SJCRH30 (cell line): ENCODE measurements around the gene DISP3. TPM values are rescaled to one million over a fixed set of nuclear protein-coding genes. Genes with fewer than 3 reads are reported as not detected.

Experiments used
- DNase-seq, 2 experiments: peaks; one replicate each; pipeline ENCODE4 v3.0.0-alpha.2; 2015 to 2020
- H3K27ac ChIP-seq: fragments of 250-450 bp; sonication (Bioruptor Pico); 2 replicates; pipeline ENCODE4 v1.5.1; 2020; ENCODE audit warnings: mild to moderate bottlenecking, moderate library complexity
- H3K27me3 ChIP-seq: fragments of 250-450 bp; sonication (Bioruptor Pico); 2 replicates; pipeline ENCODE4 v1.5.1; 2020; ENCODE audit warnings: mild to moderate bottlenecking, moderate library complexity
- H3K36me3 ChIP-seq: fragments of 250-450 bp; sonication (Bioruptor Pico); 2 replicates; pipeline ENCODE4 v1.5.1; 2020; ENCODE audit warnings: mild to moderate bottlenecking, moderate library complexity
- H3K4me1 ChIP-seq: fragments of 250-450 bp; sonication (Bioruptor Pico); 2 replicates; pipeline ENCODE4 v1.5.1; 2020; ENCODE audit warnings: mild to moderate bottlenecking, moderate library complexity
- H3K4me3 ChIP-seq: fragments of 250-450 bp; sonication (Bioruptor Pico); 2 replicates; pipeline ENCODE4 v1.5.1; 2020; ENCODE audit warnings: mild to moderate bottlenecking, moderate library complexity
- H3K9me3 ChIP-seq: fragments of 250-450 bp; sonication (Bioruptor Pico); replicated peaks from 2 replicates; pipeline ENCODE4 v1.5.1; 2020; ENCODE audit warnings: mild to moderate bottlenecking, moderate library complexity
- total RNA-seq: library from RNA; depleted of rRNA; stranded (reverse); fragments of >200 nt; shearing (Covaris generic); gene quantifications from 2 replicates; pipeline ENCODE4 v1.2.3, GENCODE V29; 2014

Gene DISP3
- total RNA-seq, 1 experiment from 2014 or later: 2.1 TPM

DNA sequence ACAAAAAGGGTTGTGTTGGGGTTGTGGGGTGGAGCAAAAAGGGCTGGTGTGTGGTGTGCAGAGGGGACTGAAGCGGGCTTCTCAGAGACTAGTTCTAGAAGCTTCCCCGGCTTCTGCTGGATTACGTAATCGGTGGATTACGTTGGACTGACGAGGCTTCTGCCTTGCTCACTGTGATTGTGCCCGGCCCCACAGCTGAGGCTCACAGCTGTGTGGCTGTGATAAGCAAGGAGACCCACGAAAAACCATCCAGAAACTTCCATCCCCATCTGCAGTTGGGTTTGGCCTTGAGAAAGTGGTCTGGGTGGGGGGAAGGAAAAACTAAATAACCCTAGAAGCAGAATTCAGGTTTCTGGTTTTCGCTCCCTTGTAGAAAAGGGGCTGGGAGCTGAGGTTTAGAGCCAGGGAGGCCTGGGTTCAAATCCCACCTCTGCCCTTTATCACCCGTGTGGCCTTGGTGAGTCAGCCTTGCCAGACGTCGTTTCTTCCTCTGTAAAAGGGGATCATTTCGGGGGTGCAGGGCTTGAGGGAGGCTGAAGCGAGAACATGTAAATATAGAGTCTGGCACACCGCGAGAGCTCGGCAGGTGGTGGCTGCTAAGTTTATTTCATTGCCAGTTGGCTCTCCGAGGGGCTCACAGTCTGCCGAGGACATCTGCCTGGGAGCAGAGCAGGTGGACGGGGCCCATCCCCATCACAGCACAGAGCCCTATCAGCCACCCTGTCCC is 30.4 kb upstream of the DISP3 start:
- DNase-seq: no peak
- Histone ChIP-seq H3K27ac (no peak overlapping the region), H3K4me3 (no peak overlapping the region), H3K27me3 (peaks cover 26% of the 10 kb centered on the region), H3K4me1 (no peaks in the 10 kb centered on the region), H3K9me3 (no peaks in the 10 kb centered on the region), H3K36me3 (no peaks in the 10 kb centered on the region)

DNA sequence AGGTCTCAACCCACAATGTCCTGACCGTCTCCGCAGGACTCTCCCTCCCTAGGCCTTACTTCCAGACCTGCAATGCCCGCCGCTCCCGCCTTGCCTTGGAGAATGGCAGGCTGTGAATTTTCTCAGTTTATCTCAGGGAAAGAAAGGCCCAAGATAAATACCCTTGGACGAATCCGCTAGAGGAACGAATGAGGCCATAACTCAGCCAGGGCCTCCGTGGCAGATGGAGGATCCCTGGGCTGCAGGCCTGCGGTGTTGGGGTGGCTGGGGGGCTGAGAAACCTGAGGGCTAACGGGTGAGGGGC is 29.9 kb upstream of the DISP3 start:
- H3K4me1 ChIP-seq: no peaks in the 10 kb centered on the region
- H3K4me3 ChIP-seq: no peak overlapping the region
- H3K36me3 ChIP-seq: no peaks in the 10 kb centered on the region
- no peaks in the 10 kb centered on the region for H3K9me3 ChIP-seq
- DNase-seq: no peak
- H3K27me3 ChIP-seq: peaks cover 31% of the 10 kb centered on the region
- H3K27ac ChIP-seq: no peak overlapping the region

DNA sequence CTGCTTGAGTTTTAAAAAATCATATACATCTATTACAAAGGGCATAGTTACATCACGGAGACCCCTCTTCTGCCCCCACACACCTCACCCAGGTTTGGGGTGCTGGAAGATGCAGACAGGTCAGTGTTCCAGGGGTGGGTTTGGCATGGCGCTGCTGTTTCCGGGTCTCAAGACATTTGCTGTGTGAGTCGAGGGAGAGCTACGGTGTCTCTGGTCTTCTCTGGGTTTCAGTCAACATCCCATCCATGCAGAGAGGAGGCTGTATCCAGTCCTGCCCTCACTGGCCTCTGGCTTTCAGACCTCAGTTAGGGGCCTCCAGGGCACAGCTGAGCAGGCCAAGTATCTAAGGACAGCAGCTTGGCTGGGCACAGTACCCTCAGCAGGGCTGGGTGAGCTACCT is 28.6 kb upstream of the DISP3 start:
- H3K36me3 ChIP-seq: no peaks in the 10 kb centered on the region

DNA sequence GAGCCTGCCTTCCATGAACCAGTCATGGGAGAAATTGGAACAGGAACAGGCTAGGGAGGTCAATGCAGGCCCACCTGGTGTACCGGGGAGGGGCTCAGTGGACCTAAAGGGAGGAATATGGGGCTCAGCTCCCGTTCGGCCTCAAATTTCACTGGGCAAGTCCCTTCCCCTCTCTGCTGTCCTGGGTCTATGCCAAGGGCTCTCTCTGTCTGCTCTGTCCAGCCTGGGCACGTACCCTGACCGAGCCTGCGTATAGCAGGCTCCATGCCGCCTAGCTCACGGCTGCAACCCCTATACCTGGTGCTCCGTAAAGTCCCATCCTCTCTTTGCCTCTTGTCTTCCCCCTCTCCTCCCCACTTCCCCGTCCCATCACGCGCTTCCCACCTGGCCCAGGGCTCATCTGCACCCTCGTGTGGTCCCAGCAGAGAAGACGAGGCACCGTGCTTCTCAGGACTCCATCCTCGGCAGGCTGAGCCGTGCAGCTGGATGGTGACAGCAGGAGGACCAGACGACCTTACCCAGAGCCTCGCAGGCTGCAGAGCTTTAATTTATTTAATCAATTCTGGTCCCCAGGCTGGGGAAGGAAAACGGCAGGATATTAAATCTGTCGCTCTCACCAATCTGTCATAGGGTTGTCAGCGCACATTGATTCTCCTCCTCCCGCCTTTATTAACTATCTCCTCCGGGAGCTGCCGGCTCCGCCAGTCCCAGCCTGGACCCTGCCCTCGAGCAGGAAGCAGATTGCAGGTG is 25.0 kb upstream of the DISP3 start:
- H3K27me3 ChIP-seq: peaks cover 26% of the 10 kb centered on the region
- no peaks in the 10 kb centered on the region for H3K4me1 ChIP-seq
- H3K9me3 ChIP-seq: no peaks in the 10 kb centered on the region
- DNase-seq: no peak
- no peaks in the 10 kb centered on the region for H3K36me3 ChIP-seq
- H3K4me3 ChIP-seq: no peak overlapping the region
- no peak overlapping the region for H3K27ac ChIP-seq

More for the DNA sequence above, 28.6 kb upstream of the DISP3 start:
- no peak overlapping the region for H3K4me3 ChIP-seq
- H3K9me3 ChIP-seq: no peaks in the 10 kb centered on the region
- H3K27ac ChIP-seq: no peak overlapping the region
- DNase-seq: no peak
- H3K4me1 ChIP-seq: no peaks in the 10 kb centered on the region
- H3K27me3 ChIP-seq: peaks cover 29% of the 10 kb centered on the region

DNA sequence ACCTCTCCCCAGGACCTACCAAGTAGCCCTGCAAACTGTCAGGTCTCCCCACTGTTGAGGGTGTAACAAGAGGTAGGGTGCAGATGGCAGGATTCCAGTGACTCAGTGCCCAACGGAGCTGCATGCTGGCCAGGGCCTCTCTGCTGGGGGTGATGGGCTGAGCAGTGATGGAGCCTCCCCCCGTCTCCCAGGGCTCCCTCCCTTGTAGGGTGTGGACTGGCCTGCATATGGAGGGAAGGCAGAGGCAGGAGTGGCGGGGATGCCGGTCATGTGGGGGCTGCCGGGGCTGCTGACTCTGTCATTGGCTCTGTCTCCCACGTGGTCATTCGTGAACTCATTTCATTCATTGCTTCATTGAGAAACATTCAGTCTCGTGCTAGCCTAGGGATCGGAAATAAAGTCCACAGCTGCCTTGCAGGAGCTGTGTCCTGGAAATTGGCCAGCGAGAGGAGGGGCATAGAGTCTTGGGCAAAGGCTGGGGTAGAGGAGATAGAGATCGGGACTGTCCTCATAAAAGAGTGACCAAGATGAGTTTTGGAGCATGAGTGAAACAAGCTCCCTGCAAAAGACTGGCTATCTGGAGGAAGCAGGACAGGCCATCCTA is 22.9 kb upstream of the DISP3 start:
- no peak for DNase-seq
- H3K27ac ChIP-seq: no peak overlapping the region
- no peak overlapping the region for H3K4me3 ChIP-seq
- no peaks in the 10 kb centered on the region for H3K36me3 ChIP-seq
- H3K4me1 ChIP-seq: no peaks in the 10 kb centered on the region
- H3K27me3 ChIP-seq: peaks cover 31% of the 10 kb centered on the region
- H3K9me3 ChIP-seq: no peaks in the 10 kb centered on the region

DNA sequence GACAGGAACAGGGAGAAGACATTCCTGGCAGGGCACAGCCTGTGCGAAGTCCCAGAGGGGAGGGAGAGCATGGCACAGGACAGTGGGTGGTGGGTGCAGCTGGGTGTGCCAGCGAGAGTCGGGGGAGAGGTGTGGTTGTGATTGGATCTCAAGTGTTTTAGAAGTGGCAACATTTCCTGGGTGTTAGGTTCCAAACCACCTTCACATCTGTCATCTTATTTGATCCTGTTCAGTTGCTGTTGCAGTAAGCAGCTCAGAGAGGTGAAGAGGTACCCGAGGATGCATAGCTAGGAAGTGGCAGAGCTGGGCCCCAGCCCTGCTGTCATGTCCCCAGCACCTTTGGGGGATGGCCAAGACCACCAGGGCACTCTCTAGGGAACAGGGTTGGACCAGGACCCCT is 22.0 kb upstream of the DISP3 start:
- peaks cover 37% of the 10 kb centered on the region for H3K27me3 ChIP-seq
- no peak overlapping the region for H3K4me3 ChIP-seq
- H3K4me1 ChIP-seq: no peaks in the 10 kb centered on the region
- no peak for DNase-seq
- no peaks in the 10 kb centered on the region for H3K9me3 ChIP-seq
- H3K36me3 ChIP-seq: no peaks in the 10 kb centered on the region
- no peak overlapping the region for H3K27ac ChIP-seq

DNA sequence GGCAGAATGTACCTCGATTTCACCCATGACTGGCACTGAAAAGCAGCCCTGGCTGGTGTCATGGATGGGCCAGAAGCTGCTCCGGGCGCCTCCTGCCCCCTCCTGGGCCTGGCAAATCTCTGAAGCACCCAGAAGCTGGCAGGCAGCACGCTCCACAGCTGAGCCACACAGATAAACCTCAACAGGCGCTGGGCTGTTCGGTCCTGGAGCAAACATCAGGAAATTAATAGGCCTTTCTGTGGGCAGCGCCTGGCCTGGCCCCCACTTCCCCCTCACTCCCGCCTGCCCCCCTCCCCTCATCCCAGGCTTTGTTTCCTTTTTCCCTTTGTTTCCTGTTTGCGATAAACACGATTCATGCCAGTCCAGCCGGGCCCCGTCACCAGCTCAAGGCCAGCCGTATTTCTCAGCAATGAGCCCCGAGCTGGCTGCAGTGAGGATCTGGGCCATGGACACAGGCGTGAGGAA is 20.1 kb upstream of the DISP3 start:
- H3K4me3 ChIP-seq: no peak overlapping the region
- H3K27me3 ChIP-seq: peaks cover 39% of the 10 kb centered on the region
- H3K36me3 ChIP-seq: no peaks in the 10 kb centered on the region
- H3K4me1 ChIP-seq: no peaks in the 10 kb centered on the region
- H3K9me3 ChIP-seq: no peaks in the 10 kb centered on the region
- no peak for DNase-seq
- H3K27ac ChIP-seq: no peak overlapping the region

DNA sequence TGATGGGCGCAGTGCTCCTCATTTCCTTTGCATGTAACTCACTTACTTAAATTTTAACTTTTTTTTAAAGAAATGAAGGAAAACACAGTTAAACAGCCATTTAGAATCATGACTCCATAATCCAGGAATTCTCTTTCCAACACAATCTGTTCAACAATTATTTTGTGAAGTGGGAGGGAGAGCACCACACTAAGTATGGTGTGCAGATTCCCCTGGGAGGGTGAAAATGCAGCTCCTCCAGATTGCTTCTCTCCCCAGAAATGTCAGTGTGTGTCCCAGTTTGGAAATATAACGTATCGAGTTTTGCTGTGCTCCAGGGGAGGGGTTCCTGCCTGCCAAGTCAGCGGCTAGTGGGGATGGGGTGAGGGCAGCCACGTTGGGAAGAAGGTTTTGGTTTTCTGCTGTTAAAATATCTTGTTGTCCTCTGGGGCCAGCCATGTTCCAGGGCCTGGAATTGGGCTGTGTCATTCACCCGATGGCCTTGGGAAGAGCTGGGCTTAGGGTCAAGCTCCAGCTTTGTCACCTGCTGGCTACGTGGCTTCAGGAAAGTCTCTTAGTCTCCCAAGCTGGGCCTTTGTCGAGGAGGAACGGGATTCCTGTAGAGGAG is 17.3 kb upstream of the DISP3 start:
- Histone ChIP-seq H3K27ac (no peak overlapping the region), H3K4me3 (no peak overlapping the region), H3K36me3 (no peaks in the 10 kb centered on the region), H3K27me3 (peaks cover 31% of the 10 kb centered on the region), H3K9me3 (no peaks in the 10 kb centered on the region), H3K4me1 (no peaks in the 10 kb centered on the region)
- no peak for DNase-seq

DNA sequence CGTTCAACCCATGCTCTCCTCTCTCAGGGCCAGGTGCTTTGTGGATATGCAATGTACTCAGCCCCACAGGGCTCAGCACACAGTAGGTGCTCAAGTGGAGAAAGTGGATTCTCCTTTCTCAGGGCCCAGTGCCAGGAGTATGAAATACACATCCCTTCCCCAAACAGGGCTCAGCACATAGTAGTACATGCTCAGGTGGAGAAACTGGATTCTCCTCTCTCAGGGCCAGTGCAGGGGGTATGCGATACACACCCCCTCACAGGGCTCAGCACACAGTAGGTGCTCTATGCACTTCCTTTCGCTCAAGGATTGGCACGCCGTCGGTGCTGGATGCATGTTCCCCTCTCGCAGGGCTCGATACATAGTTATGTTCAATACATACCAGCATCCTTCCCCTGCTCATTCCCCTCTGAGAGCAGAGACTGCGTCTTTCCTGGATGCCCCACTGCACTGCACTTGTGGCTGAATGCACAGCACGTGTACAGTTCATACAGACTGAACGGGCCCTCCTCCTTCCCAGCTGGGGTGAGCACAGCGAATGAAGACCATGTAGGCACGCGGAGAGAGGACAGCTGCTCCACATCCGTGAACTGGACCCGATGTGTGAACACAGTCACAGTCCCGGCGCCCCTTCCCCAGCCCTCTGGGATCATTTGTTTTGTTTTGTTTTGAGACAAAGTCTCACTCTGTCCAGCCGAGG is 16.6 kb upstream of the DISP3 start:
- Histone ChIP-seq H3K9me3 (no peaks in the 10 kb centered on the region), H3K27me3 (peaks cover 30% of the 10 kb centered on the region), H3K4me1 (no peaks in the 10 kb centered on the region), H3K36me3 (no peaks in the 10 kb centered on the region), H3K27ac (no peak overlapping the region), H3K4me3 (no peak overlapping the region)
- DNase-seq: no peak

DNA sequence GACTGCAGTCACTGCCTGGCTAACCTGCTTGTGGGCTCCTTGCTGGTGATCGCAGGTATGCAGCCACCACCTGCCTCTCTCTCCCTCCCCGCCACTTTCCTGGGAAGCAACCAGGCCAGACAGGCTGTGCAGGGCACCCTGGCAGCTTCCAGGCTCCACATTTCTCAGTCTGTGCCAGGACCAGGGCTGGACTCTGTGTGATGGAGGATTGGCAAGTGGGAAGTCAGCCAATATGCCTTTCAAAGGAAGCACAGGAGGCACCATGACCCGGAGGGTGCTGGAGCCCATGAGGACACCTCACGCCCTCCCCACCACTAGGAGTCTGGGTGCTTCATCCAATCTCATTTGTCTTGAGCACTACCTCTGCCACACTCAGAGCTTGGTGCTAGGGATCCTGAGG is 15.8 kb upstream of the DISP3 start:
- Histone ChIP-seq H3K27ac (no peak overlapping the region), H3K36me3 (no peaks in the 10 kb centered on the region), H3K4me3 (no peak overlapping the region), H3K4me1 (no peaks in the 10 kb centered on the region), H3K27me3 (peaks cover 36% of the 10 kb centered on the region), H3K9me3 (no peaks in the 10 kb centered on the region)
- no peak for DNase-seq

DNA sequence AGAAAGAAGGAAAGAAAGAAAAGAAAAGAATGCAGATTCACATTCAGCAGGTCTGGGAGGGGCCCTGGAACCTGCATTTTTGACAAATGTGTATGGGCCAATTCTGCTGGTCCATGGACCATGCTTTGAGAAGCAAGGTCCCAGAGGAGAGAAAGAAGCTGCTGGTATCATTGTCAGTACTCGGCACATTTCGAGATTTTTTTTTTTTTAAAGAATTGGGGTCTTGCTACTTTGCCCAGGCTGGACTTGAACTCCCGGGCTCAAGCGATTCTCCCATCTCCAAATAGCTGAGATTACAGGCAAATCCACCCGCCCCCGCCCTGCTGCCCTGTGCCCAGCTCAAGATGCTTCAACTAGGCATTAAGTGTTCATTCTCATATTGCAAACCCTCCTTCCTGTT is 13.6 kb upstream of the DISP3 start:
- Histone ChIP-seq H3K27ac (no peak overlapping the region), H3K4me3 (no peak overlapping the region), H3K9me3 (no peaks in the 10 kb centered on the region), H3K4me1 (no peaks in the 10 kb centered on the region), H3K36me3 (no peaks in the 10 kb centered on the region), H3K27me3 (peaks cover 31% of the 10 kb centered on the region)
- no peak for DNase-seq

DNA sequence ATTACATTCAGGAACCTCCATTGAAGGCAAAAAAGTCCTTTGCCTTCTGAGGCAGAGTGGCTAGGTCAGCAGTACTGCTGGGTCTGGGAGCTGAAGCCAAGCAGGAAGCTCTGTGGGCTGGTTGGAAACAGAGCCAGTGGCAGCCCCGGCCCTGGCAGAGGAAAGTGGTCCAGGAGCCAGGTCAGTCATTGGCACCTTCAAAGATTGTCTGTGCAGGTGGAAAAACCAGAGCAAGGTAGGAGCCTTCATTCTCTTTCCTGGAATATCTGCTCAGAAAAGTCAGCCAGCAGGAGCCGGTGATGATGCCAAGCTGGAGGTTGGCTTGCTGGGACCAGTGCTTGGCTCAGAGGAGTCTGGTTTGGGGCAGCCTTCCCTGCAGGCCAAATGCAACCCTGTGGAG is 12.5 kb upstream of the DISP3 start:
- H3K9me3 ChIP-seq: no peaks in the 10 kb centered on the region
- peaks cover 20% of the 10 kb centered on the region for H3K27me3 ChIP-seq
- DNase-seq: no peak
- no peak overlapping the region for H3K4me3 ChIP-seq
- no peaks in the 10 kb centered on the region for H3K4me1 ChIP-seq
- no peaks in the 10 kb centered on the region for H3K36me3 ChIP-seq
- no peak overlapping the region for H3K27ac ChIP-seq

DNA sequence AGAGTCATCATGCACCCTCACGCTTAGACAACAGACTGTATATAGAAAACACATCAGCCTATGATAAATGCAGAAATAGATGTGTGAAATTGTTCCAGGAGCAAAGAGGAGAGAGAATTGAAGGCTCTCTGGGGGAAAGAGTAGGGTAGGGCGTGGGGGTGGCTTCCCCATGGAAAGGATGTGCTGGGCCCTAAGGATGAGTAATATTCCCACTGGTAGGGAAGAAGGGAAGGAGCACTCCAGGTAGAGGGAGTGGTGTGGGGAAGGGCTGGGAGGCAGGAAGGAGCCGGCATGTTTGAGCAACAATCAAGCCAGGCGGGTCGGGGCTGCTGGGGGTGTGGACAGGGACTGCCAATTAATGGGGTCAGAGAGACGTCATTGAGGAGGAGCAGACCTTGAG is 10.1 kb upstream of the DISP3 start:
- Histone ChIP-seq H3K9me3 (no peaks in the 10 kb centered on the region), H3K27ac (no peak overlapping the region)
- no peak for DNase-seq

DNA sequence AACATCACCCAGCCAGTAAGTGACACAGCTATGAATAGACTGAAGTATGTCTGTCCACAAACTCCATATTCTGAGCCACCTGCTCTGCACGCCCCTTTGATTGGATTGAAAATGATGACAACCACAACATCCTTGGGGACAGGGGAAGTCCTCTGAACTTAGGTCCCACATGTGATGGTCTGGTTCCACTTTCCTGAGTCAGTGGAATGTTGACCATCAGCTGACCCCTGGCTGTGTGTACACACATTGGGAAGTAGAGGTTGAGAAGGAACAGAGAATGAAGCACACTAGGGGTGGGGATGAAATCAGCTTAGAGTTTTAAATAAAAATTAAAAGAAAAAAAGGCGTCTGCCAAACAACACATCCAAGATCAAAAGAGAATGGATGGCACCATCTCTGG is 8.0 kb upstream of the DISP3 start:
- Histone ChIP-seq H3K4me1 (no peaks in the 10 kb centered on the region), H3K27ac (no peak overlapping the region), H3K4me3 (no peak overlapping the region), H3K9me3 (no peaks in the 10 kb centered on the region), H3K36me3 (no peaks in the 10 kb centered on the region), H3K27me3 (peaks cover 8% of the 10 kb centered on the region; the same call in 1 of the 2 replicates)
- DNase-seq: no peak

More for the DNA sequence above, 10.1 kb upstream of the DISP3 start:
- Histone ChIP-seq H3K4me1 (no peaks in the 10 kb centered on the region), H3K36me3 (no peaks in the 10 kb centered on the region), H3K27me3 (peaks cover 8% of the 10 kb centered on the region; the same call in 1 of the 2 replicates), H3K4me3 (no peak overlapping the region)

DNA sequence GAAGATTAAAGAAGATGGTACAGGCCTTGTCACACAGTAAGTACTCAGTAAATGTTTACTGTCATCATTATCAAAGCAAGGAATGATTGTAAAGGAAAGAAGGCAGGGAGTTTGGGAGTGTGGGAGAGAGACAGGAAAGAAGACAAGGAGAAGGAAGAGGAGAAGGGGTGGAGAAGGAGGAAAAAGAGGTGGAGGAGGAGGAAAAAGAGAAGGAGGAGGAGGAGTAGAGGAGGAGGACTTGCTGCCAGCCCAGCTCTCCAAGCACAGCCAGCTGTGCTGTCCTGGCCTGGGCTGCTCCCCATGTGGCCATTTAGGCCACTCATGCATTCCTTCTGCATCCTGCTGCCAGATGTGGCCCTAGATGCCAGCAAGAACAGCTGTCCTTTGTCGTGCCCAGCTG is 7.5 kb upstream of the DISP3 start:
- Histone ChIP-seq H3K36me3 (no peaks in the 10 kb centered on the region), H3K4me1 (no peaks in the 10 kb centered on the region), H3K27ac (no peak overlapping the region), H3K4me3 (no peak overlapping the region), H3K9me3 (no peaks in the 10 kb centered on the region), H3K27me3 (peaks cover 8% of the 10 kb centered on the region; the same call in 1 of the 2 replicates)
- DNase-seq: no peak
